Tibial nerve (tissue), 4 donors: ENCODE results near the gene POU3F1.

Experiments
- CTCF ChIP-seq, 5 experiments: fragments of 200-600 bp in 3 of 5; fragments of 450-650 bp in 2 of 5; sonication (generic) in 3 of 5; IDR thresholded peaks; one replicate each; pipeline ENCODE4 v1.5.1; 2016 to 2019; ENCODE audit warnings: antibody characterized with exemption in 5 of 5, mild to moderate bottlenecking in 3 of 5, moderate library complexity in 2 of 5
- EP300 ChIP-seq, 2 donors: sonication (generic); formaldehyde crosslinking; IDR thresholded peaks; one replicate each; pipeline ENCODE4 v1.6.1; 2017; ENCODE audit warnings: antibody characterized with exemption in 2 of 2, mild to moderate bottlenecking in 1 of 2
- POLR2A ChIP-seq, 2 donors: fragments of 450-650 bp; IDR thresholded peaks; one replicate each; pipeline ENCODE4 v1.6.1; 2017; ENCODE audit warnings: antibody characterized with exemption in 2 of 2, mild to moderate bottlenecking in 2 of 2, moderate library complexity in 2 of 2

- TF ChIP-seq CTCF (IDR thresholded peaks at IDR 0.05) (no peak), POLR2A (IDR thresholded peaks at IDR 0.05) (no peak), EP300 (IDR thresholded peaks at IDR 0.05) (no peak)
Observed at GRCh38 chr1:38038861-38039260, 7.7 kb downstream of the POU3F1 start.
